Hepatocyte (in vitro differentiated cells): ENCODE measurements around the gene DDX28. TPM values are rescaled to one million over a fixed set of nuclear protein-coding genes. Genes with fewer than 3 reads are reported as not detected.
"Not testable (repeated sequence)": the region's sequence is repeated elsewhere in the genome, so short reads cannot be mapped to it uniquely, and the experiment has no call there.

ENCODE experiments used
- DNase-seq: peaks from one replicate; pipeline ENCODE4 v3.0.0-alpha.2; 2016; ENCODE audit warnings: low spot score
- H2AFZ ChIP-seq: fragments of 200-600 bp; sonication (generic); 2 replicates; pipeline ENCODE4 v1.6.0; 2016; ENCODE audit warnings: antibody characterized with exemption, mild to moderate bottlenecking
- H3K27ac ChIP-seq: fragments of 200-600 bp; sonication (generic); 2 replicates; pipeline ENCODE4 v1.5.1; 2016; ENCODE audit warnings: mild to moderate bottlenecking
- H3K27me3 ChIP-seq: fragments of 200-600 bp; sonication (generic); 2 replicates; pipeline ENCODE4 v1.6.1; 2016
- H3K36me3 ChIP-seq: fragments of 200-600 bp; sonication (generic); replicated peaks from 2 replicates; pipeline ENCODE4 v1.5.1; 2016; ENCODE audit warnings: low read depth; ENCODE audit not compliant: insufficient read depth
- H3K4me1 ChIP-seq: fragments of 200-600 bp; sonication (generic); 2 replicates; pipeline ENCODE4 v1.5.1; 2016; ENCODE audit warnings: mild to moderate bottlenecking, moderate library complexity; ENCODE audit not compliant: insufficient read depth
- H3K4me2 ChIP-seq: fragments of 200-600 bp; sonication (generic); 2 replicates; pipeline ENCODE4 v1.6.0; 2016
- H3K4me3 ChIP-seq: fragments of 200-600 bp; sonication (generic); 2 replicates; pipeline ENCODE4 v1.5.1; 2016; ENCODE audit warnings: mild to moderate bottlenecking
- H3K79me2 ChIP-seq: fragments of 200-600 bp; sonication (generic); 2 replicates; pipeline ENCODE4 v1.6.0; 2017; ENCODE audit warnings: mild to moderate bottlenecking
- H3K9me2 ChIP-seq: fragments of 200-600 bp; sonication (generic); replicated peaks from 2 replicates; pipeline ENCODE4 v1.6.0; 2017; ENCODE audit warnings: mild to moderate bottlenecking; ENCODE audit not compliant: insufficient read depth
- H3K9me3 ChIP-seq: fragments of 200-600 bp; sonication (generic); 2 replicates; pipeline ENCODE4 v1.5.1; 2016; ENCODE audit warnings: low read depth, mild to moderate bottlenecking
- H4K20me1 ChIP-seq: fragments of 200-600 bp; sonication (generic); 2 replicates; pipeline ENCODE4 v1.6.0; 2016; ENCODE audit warnings: mild to moderate bottlenecking; ENCODE audit not compliant: insufficient read depth, poor library complexity, severe bottlenecking
- CTCF ChIP-seq: fragments of 200-600 bp; sonication (generic); IDR thresholded peaks from 2 replicates; pipeline ENCODE4 v1.5.1; 2016; ENCODE audit warnings: antibody characterized with exemption, mild to moderate bottlenecking; ENCODE audit not compliant: poor library complexity
- EZH2 ChIP-seq: fragments of 200-600 bp; sonication (generic); IDR thresholded peaks from 2 replicates; pipeline ENCODE4 v1.6.1; 2016; ENCODE audit warnings: antibody characterized with exemption, mild to moderate bottlenecking, borderline replicate concordance
- EZH2phosphoT487 ChIP-seq: fragments of 200-600 bp; sonication (generic); IDR thresholded peaks from one replicate; pipeline ENCODE4 v1.6.1; 2018; ENCODE audit warnings: antibody characterized with exemption, mild to moderate bottlenecking, low read depth, moderate library complexity; ENCODE audit not compliant: unreplicated experiment, severe bottlenecking
- WGBS: methylation state at CpG from one replicate; pipeline ENCODE4 v1.1.6; 2016; ENCODE audit warnings: low lambda C conversion rate; ENCODE audit errors: missing lambda C conversion rate; 5-methylcytosine and 5-hydroxymethylcytosine counted together
- polyA plus RNA-seq: library from polyadenylated mRNA; unstranded; fragments of >200 nt; fragmentation: Nextera tagmentation; extraction: Ambion mirVana; gene quantifications from 2 replicates; pipeline ENCODE4 v1.2.1, GENCODE V29; 2016
- total RNA-seq: library from RNA; depleted of rRNA; stranded (reverse); fragments of >200 nt; gene quantifications from 2 replicates; pipeline ENCODE4 v1.2.3, GENCODE V29; 2014

The DDX28 gene
- total and polyA plus RNA-seq, 2 experiments from 2014 or later = 8.6 to 12.5 TPM

GRCh38 chr16:67999985-68000384 lies 23.0 kb downstream of the DDX28 start:
- no peaks in the 10 kb centered on the region for H3K36me3 ChIP-seq
- no peaks in the 10 kb centered on the region for H3K9me2 ChIP-seq
- 94% methylated on average over 2 of the region's 2 CpGs for WGBS
- H3K4me3 ChIP-seq = no peak overlapping the region
- no peak overlapping the region for H2AFZ ChIP-seq
- no peak overlapping the region for H3K27ac ChIP-seq
- TF ChIP-seq EZH2phosphoT487 = no peak
- TF ChIP-seq CTCF = no peak
- TF ChIP-seq EZH2 = no peak
- no peak overlapping the region for H3K4me2 ChIP-seq
- no peaks in the 10 kb centered on the region for H3K9me3 ChIP-seq
- no peak for DNase-seq
- no peaks in the 10 kb centered on the region for H3K4me1 ChIP-seq
- H3K27me3 ChIP-seq = no peaks in the 10 kb centered on the region
- H3K79me2 ChIP-seq = no peaks in the 10 kb centered on the region
- no peaks in the 10 kb centered on the region for H4K20me1 ChIP-seq

- H3K36me3 ChIP-seq, H3K9me3 ChIP-seq, H3K79me2 ChIP-seq, H3K4me2 ChIP-seq, H2AFZ ChIP-seq, H4K20me1 ChIP-seq, H3K27ac ChIP-seq, H3K9me2 ChIP-seq, H3K27me3 ChIP-seq, H3K4me1 ChIP-seq, H3K4me3 ChIP-seq, DNase-seq: not testable (repeated sequence)
- WGBS = 82% methylated on average over 18 of the region's 18 CpGs
Measured at GRCh38 chr16:67998779-67999688, 24.0 kb downstream of the DDX28 start, which contains the start of gene DPEP2. Gene DPEP2 (minus strand): TSS chr16:67999484. CDS start chr16:67993212, 6,272 bp downstream.

GRCh38 chr16:67998231-67998778 lies 24.7 kb downstream of the DDX28 start:
- not testable (repeated sequence) for H3K4me3 ChIP-seq, H3K4me2 ChIP-seq, H3K9me2 ChIP-seq, H3K27ac ChIP-seq, H3K27me3 ChIP-seq, H2AFZ ChIP-seq, H4K20me1 ChIP-seq, H3K36me3 ChIP-seq, H3K4me1 ChIP-seq, DNase-seq, H3K9me3 ChIP-seq, H3K79me2 ChIP-seq
- 91% methylated on average over 16 of the region's 36 CpGs for WGBS

- no peak overlapping the region for H3K27ac ChIP-seq
- H3K4me3 ChIP-seq = no peak overlapping the region
- H4K20me1 ChIP-seq = no peaks in the 10 kb centered on the region
- no peaks in the 10 kb centered on the region for H3K9me2 ChIP-seq
- H3K9me3 ChIP-seq = no peaks in the 10 kb centered on the region
- H3K36me3 ChIP-seq = no peaks in the 10 kb centered on the region
- no peaks in the 10 kb centered on the region for H3K79me2 ChIP-seq
- no peak for DNase-seq
- no peak overlapping the region for H2AFZ ChIP-seq
- H3K27me3 ChIP-seq = no peaks in the 10 kb centered on the region
- WGBS = 92% methylated on average over 5 of the region's 5 CpGs
- TF ChIP-seq EZH2phosphoT487 (no peak), EZH2 (no peak), CTCF (no peak)
- H3K4me2 ChIP-seq = no peak overlapping the region
- peaks cover 6% of the 10 kb centered on the region for H3K4me1 ChIP-seq
Measured at GRCh38 chr16:67996666-67997065, 26.4 kb downstream of the DDX28 start.
